MCF 10A (cell line): ENCODE measurements around the gene PHF23. TPM values are rescaled to one million over a fixed set of nuclear protein-coding genes. Genes with fewer than 3 reads are reported as not detected.

Source experiments
- BruUV-seq: library from RNA; stranded (reverse); fragments of 400-500 nt; replicated peaks from 2 replicates; lab custom pipeline; 2021; lab: Mats Ljungman, UMichigan
- CTCF ChIA-PET: fragments of 300-600 bp; sonication (Branson Sonifier 250); formaldehyde crosslinking; extraction: SDS; loops from one replicate; lab custom pipeline; 2021; ENCODE audit warnings: antibody characterized with exemption, inconsistent platforms; lab: Yijun Ruan, JAX
- POLR2A ChIA-PET: fragments of 300-600, 350-650 bp; sonication (Branson Sonifier 250); formaldehyde crosslinking; extraction: SDS; loops from one replicate; lab custom pipeline; 2020; ENCODE audit warnings: antibody characterized with exemption, inconsistent platforms; lab: Yijun Ruan, JAX
- DNase-seq: peaks from one replicate; pipeline ENCODE4 v3.0.0-alpha.2; 2018; ENCODE audit not compliant: unreplicated experiment
- H3K27ac Mint-ChIP-seq: one replicate; pipeline ENCODE4 v1.8.0; 2022; ENCODE audit warnings: mild to moderate bottlenecking, low read depth, mixed read lengths; ENCODE audit not compliant: unreplicated experiment
- H3K27me3 Mint-ChIP-seq: one replicate; pipeline ENCODE4 v1.8.0; 2022; ENCODE audit warnings: mixed read lengths; ENCODE audit not compliant: insufficient read depth, unreplicated experiment
- H3K36me3 Mint-ChIP-seq: one replicate; pipeline ENCODE4 v1.8.0; 2022; ENCODE audit warnings: mild to moderate bottlenecking, moderate library complexity, mixed read lengths; ENCODE audit not compliant: insufficient read depth, unreplicated experiment
- H3K4me1 Mint-ChIP-seq: one replicate; pipeline ENCODE4 v1.8.0; 2022; ENCODE audit warnings: mixed read lengths; ENCODE audit not compliant: insufficient read depth, unreplicated experiment
- H3K4me3 Mint-ChIP-seq: one replicate; pipeline ENCODE4 v1.8.0; 2022; ENCODE audit warnings: mild to moderate bottlenecking, moderate library complexity, mixed read lengths; ENCODE audit not compliant: unreplicated experiment
- H3K9me3 Mint-ChIP-seq: one replicate; pipeline ENCODE4 v1.8.0; 2022; ENCODE audit warnings: mixed read lengths; ENCODE audit not compliant: unreplicated experiment
- intact Hi-C: fragments of 100-400 bp; cut with micrococcal nuclease; formaldehyde crosslinking; loops from 2 replicates; pipeline ENCODE4 v1.14.1; 2022
- total RNA-seq: library from RNA; stranded (reverse); gene quantifications from 2 replicates; pipeline ENCODE4 v1.2.3, GENCODE V29; 2022
- TF ChIP-seq, protein P1 (sequence below): fragments of 200-600 bp; IDR thresholded peaks from one replicate; pipeline ENCODE4 v1.8.0; 2022; ENCODE audit warnings: antibody characterized with exemption, mild to moderate bottlenecking; ENCODE audit not compliant: unreplicated experiment

PHF23 gene
- total RNA-seq, 1 experiment from 2014 or later, result 41.8 TPM

DNA sequence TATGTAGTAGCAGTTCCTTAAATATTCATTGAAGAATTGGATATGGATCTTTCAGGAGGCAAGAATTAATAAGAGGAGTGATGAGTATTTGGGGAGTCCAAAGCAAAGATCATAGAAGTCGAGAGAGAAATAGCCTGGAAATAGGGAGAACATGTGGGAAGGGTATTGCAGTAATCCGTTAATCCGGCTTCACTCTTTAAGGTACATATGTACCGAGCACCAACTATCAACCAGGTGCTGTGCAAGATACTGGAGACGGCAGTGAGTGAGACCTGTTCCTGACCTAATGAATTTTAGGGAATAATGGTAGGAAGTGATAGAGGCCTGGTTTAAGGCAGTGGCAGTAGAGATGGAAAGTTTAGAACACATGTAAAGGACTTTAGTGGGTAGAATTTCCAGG lies 13.8 kb upstream of the PHF23 start:
- Mint-ChIP-seq H3K27ac (peak overlapping the region; percentile 99), H3K4me3 (peak overlapping the region; percentile 92), H3K4me1 (peaks cover 25% of the 10 kb centered on the region), H3K9me3 (no peaks in the 10 kb centered on the region), H3K27me3 (no peaks in the 10 kb centered on the region), H3K36me3 (peaks cover 64% of the 10 kb centered on the region)
- intact Hi-C loops, result no loop called here
- DNase-seq, result no peak
- BruUV-seq, result no TSS peak
- TF ChIP-seq, protein P1, sequence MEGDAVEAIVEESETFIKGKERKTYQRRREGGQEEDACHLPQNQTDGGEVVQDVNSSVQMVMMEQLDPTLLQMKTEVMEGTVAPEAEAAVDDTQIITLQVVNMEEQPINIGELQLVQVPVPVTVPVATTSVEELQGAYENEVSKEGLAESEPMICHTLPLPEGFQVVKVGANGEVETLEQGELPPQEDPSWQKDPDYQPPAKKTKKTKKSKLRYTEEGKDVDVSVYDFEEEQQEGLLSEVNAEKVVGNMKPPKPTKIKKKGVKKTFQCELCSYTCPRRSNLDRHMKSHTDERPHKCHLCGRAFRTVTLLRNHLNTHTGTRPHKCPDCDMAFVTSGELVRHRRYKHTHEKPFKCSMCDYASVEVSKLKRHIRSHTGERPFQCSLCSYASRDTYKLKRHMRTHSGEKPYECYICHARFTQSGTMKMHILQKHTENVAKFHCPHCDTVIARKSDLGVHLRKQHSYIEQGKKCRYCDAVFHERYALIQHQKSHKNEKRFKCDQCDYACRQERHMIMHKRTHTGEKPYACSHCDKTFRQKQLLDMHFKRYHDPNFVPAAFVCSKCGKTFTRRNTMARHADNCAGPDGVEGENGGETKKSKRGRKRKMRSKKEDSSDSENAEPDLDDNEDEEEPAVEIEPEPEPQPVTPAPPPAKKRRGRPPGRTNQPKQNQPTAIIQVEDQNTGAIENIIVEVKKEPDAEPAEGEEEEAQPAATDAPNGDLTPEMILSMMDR, result no peak
- ChIA-PET CTCF (no interaction called here), POLR2A (no interaction called here)

DNA sequence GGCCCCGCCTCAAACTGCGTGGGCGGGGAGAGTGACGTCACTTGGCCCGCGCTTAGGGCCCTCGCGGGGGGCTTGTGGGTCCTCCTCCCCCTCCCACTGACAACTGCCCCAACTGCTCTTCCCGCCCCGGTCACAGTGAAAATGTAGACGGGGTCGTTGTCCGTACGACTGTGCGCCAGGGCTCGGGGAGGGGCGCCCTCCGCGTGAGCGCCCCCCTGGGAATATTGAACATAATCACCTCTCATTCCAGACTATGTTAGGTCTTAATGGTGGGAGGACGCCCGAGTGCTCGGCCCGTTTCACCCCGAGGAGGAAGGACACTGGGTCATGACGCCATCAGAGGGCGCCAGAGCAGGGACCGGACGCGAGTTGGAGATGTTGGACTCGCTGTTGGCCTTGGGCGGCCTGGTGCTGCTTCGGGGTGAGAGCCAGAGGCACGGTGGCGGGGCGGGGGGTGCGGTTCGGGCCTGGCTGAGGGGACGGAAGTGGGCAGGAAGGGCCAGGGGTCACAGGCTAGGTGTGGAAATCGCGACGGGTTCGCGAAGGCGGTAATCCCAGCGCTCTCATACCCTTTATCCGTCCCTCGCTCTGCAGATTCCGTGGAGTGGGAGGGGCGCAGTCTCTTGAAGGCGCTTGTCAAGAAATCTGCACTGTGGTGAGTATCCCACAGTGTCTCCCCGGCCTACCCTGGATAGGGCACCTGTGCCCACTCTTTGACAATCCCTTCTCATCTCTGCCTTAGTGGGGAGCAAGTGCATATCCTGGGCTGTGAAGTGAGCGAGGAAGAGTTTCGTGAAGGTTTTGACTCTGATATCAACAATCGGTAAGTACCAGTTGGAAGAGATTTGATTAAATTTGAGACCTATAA lies 13.2 kb upstream of the PHF23 start, which contains the start of gene ELP5:
Gene ELP5, plus strand, starts transcription at position 40 of the 868 bp plus-strand sequence. Its CDS starts 336 bp downstream, at position 376.
- H3K27ac Mint-ChIP-seq, result peak within 1 kb of the TSS; percentile 99
- BruUV-seq, result no TSS peak
- DNase-seq, result peak; percentile 94
- no peaks in the 10 kb centered on the region for H3K9me3 Mint-ChIP-seq
- peaks cover 64% of the 10 kb centered on the region for H3K36me3 Mint-ChIP-seq
- intact Hi-C loops, result no loop called here
- H3K27me3 Mint-ChIP-seq, result no peaks in the 10 kb centered on the region
- TF ChIP-seq, protein P1, result no peak
- H3K4me1 Mint-ChIP-seq, result peaks cover 25% of the 10 kb centered on the region
- CTCF ChIA-PET, result no interaction called here
- H3K4me3 Mint-ChIP-seq, result peak within 1 kb of the TSS; percentile 92
- POLR2A ChIA-PET, result interaction anchor here (1.5 to 4.4 kb wide), 4 partner anchors 12 to 61 kb away, joined by 5 to 128 read pairs (median 12); partner anchors contain the start of genes DVL2, GABARAP and PHF23

DNA sequence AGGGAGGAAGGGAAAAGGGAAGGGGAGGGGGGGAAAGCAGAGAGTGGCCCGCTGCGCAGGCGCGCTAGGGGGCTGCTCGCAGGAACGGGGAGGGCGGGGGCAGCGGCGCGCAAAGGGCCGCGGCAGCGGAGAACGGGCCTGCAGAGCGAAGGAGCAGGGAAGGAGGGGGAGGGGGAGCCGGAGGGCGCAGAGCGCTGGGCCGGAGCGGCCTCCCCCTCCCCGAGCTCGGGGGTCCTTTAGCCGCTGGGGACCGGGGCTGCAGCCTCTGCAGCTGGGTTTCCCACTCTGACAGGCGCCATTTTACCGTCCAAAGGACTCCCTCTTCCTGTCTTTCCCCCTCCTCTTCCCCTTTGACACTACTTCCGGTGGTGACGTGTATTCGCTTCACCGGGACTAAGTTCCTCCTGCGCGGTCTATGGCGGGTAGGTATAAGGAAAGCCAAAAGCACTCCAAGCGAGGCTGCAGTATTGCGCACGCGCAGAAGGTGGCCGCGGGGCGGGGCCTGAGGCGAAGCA lies 12.5 kb upstream of the PHF23 start, which contains the start of gene CTDNEP1:
Gene CTDNEP1, minus strand, starts transcription at position 74 of the 515 bp plus-strand sequence. CDS start 438 bp downstream, outside the sequence.
- BruUV-seq, result no TSS peak
- no peaks in the 10 kb centered on the region for H3K9me3 Mint-ChIP-seq
- H3K4me3 Mint-ChIP-seq, result peak within 1 kb of the TSS; percentile 92
- H3K27me3 Mint-ChIP-seq, result no peaks in the 10 kb centered on the region
- TF ChIP-seq, protein P1, result no peak
- H3K27ac Mint-ChIP-seq, result peak within 1 kb of the TSS; percentile 99
- intact Hi-C loops, result no loop called here
- H3K36me3 Mint-ChIP-seq, result peaks cover 62% of the 10 kb centered on the region
- peak; percentile 100 for DNase-seq
- CTCF ChIA-PET, result no interaction called here
- H3K4me1 Mint-ChIP-seq, result peaks cover 23% of the 10 kb centered on the region
- POLR2A ChIA-PET, result interaction anchor here (0.6 to 4.4 kb wide), 12 partner anchors 8 to 1825 kb away, joined by 3 to 128 read pairs (median 4); partner anchors contain the start of genes DVL2, GABARAP, PHF23 and SLC2A4
